H1 (cell line): ENCODE measurements around the gene MBNL1.

Experiments used
- CHD2 ChIP-seq: IDR thresholded peaks from 2 replicates; pipeline ENCODE4 v1.6.1; 2012; ENCODE audit warnings: low read length, improper control_type of control experiment
- CREB1 ChIP-seq: IDR thresholded peaks from 2 replicates; pipeline ENCODE4 v1.6.1; 2012; ENCODE audit warnings: inconsistent platforms
- EP300 ChIP-seq, 2 experiments: IDR thresholded peaks; 1 replicate in 1 of 2; 2 replicates in 1 of 2; pipeline ENCODE4 v1.6.1; 2011 to 2012; ENCODE audit warnings: low read depth in 2 of 2, low read length in 2 of 2, mild to moderate bottlenecking in 2 of 2, borderline replicate concordance in 1 of 2, inconsistent platforms in 1 of 2, moderate library complexity in 1 of 2
- PHF8 ChIP-seq: fragments of 200-600 bp; sonication (generic); conservative IDR thresholded peaks from 2 replicates; pipeline ENCODE4 v1.7.1; 2012; ENCODE audit warnings: low read depth, mild to moderate bottlenecking, inconsistent platforms, low read length, moderate library complexity
- POLR2A ChIP-seq, 2 experiments: IDR thresholded peaks; 1 replicate in 1 of 2; 2 replicates in 1 of 2; pipeline ENCODE4 v1.6.1; 2011; ENCODE audit warnings: low read depth in 2 of 2, low read length in 2 of 2, mild to moderate bottlenecking in 2 of 2; ENCODE audit errors: control extremely low read depth in 1 of 2
- POLR2AphosphoS5 ChIP-seq: IDR thresholded peaks from 2 replicates; pipeline ENCODE4 v1.6.1; 2011; ENCODE audit warnings: low read depth, low read length
- RAD21 ChIP-seq, 2 experiments: IDR thresholded peaks in 1 of 2; conservative IDR thresholded peaks in 1 of 2; 2 replicates each; pipeline ENCODE4 v1.6.1; 2011; ENCODE audit warnings: low read depth in 2 of 2, low read length in 2 of 2, improper control_type of control experiment in 1 of 2, inconsistent platforms in 1 of 2, mild to moderate bottlenecking in 1 of 2, moderate library complexity in 1 of 2
- RFX5 ChIP-seq: IDR thresholded peaks from 2 replicates; pipeline ENCODE4 v1.6.1; 2011; ENCODE audit warnings: low read depth, low read length, improper control_type of control experiment, borderline replicate concordance
- RNF2 ChIP-seq: fragments of 200-900, 300-1000 bp; sonication (generic); IDR thresholded peaks from 2 replicates; pipeline ENCODE4 v1.7.1; 2016; ENCODE audit warnings: borderline replicate concordance, low read depth, mild to moderate bottlenecking, antibody characterized with exemption, low read length; ENCODE audit not compliant: poor library complexity, severe bottlenecking; ENCODE audit errors: missing control alignments
- SP2 ChIP-seq: IDR thresholded peaks from 2 replicates; pipeline ENCODE4 v1.6.1; 2012; ENCODE audit warnings: mild to moderate bottlenecking, low read length, inconsistent platforms
- TCF12 ChIP-seq: IDR thresholded peaks from 2 replicates; pipeline ENCODE4 v1.6.1; 2011; ENCODE audit warnings: low read depth, mild to moderate bottlenecking, low read length
- YY1 ChIP-seq: IDR thresholded peaks from 2 replicates; pipeline ENCODE4 v1.6.1; 2011; ENCODE audit warnings: low read depth, mild to moderate bottlenecking, low read length
- TF ChIP-seq, protein P1 (sequence below), 3 experiments: IDR thresholded peaks; 1 replicate in 2 of 3; 2 replicates in 1 of 3; pipeline versions ENCODE4 v1.5.1 to v1.6.1; 2011; ENCODE audit warnings: low read length in 3 of 3, mild to moderate bottlenecking in 3 of 3, inconsistent platforms in 2 of 3, low read depth in 1 of 3, moderate library complexity in 1 of 3; ENCODE audit not compliant: insufficient read depth in 1 of 3; ENCODE audit errors: control extremely low read depth in 1 of 3
- TF ChIP-seq, protein P2 (sequence below): IDR thresholded peaks from 2 replicates; pipeline ENCODE4 v1.6.1; 2011; ENCODE audit warnings: low read depth, mild to moderate bottlenecking, low read length; ENCODE audit not compliant: insufficient read depth

DNA sequence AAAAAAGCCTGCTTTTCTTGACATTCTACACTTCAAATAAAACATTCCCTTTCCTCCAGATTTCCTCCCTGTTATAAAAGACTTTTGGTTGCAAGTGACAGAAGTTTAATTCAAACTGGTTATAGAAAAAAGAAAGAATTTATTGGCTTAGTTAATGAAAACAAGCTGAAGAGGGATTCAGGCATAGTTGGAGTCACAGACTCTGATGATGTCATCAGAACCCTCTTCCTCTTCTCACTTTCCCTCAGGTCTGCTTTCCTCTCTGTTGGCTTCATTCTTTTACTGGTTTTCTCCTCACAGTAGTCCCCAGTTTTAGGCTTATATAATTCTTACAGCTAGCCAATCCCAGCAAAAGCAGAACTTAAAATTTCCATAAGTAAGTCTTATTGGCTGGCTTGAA, 32.0 kb upstream of the MBNL1 start:
- TF ChIP-seq RNF2 (no peak), POLR2AphosphoS5 (no peak), SP2 (no peak), PHF8 (no peak), POLR2A (IDR thresholded peaks at IDR 0.05; ENCODE audit: control extremely low read depth in 1 of 2, low read depth in 2 of 2, low read length in 2 of 2) (no peak), CREB1 (no peak), RAD21 (IDR thresholded peaks at IDR 0.05 in 1 of 2, conservative IDR thresholded peaks at IDR 0.05 in 1 of 2; ENCODE audit: low read depth in 2 of 2, low read length in 2 of 2) (no peak), YY1 (no peak), CHD2 (no peak), RFX5 (no peak), TCF12 (no peak), EP300 (IDR thresholded peaks at IDR 0.05; ENCODE audit: borderline replicate concordance in 1 of 2, low read depth in 2 of 2, low read length in 2 of 2) (no peak)
- TF ChIP-seq, protein P1, sequence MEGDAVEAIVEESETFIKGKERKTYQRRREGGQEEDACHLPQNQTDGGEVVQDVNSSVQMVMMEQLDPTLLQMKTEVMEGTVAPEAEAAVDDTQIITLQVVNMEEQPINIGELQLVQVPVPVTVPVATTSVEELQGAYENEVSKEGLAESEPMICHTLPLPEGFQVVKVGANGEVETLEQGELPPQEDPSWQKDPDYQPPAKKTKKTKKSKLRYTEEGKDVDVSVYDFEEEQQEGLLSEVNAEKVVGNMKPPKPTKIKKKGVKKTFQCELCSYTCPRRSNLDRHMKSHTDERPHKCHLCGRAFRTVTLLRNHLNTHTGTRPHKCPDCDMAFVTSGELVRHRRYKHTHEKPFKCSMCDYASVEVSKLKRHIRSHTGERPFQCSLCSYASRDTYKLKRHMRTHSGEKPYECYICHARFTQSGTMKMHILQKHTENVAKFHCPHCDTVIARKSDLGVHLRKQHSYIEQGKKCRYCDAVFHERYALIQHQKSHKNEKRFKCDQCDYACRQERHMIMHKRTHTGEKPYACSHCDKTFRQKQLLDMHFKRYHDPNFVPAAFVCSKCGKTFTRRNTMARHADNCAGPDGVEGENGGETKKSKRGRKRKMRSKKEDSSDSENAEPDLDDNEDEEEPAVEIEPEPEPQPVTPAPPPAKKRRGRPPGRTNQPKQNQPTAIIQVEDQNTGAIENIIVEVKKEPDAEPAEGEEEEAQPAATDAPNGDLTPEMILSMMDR (IDR thresholded peaks at IDR 0.05; ENCODE audit: control extremely low read depth in 1 of 3, insufficient read depth in 1 of 3, low read depth in 1 of 3, low read length in 3 of 3) = no peak
- TF ChIP-seq, protein P2, sequence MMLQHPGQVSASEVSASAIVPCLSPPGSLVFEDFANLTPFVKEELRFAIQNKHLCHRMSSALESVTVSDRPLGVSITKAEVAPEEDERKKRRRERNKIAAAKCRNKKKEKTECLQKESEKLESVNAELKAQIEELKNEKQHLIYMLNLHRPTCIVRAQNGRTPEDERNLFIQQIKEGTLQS = no peak
